ENCODE measurements around the gene LARP4B. TPM values are rescaled to one million over a fixed set of nuclear protein-coding genes. Genes with fewer than 3 reads are reported as not detected.

LARP4B gene
- total RNA-seq, 1 donor from 2014 or later = 33.1 TPM

- no peak overlapping the region for H3K4me3 ChIP-seq
- peaks cover 7% of the 10 kb centered on the region for H3K9me3 ChIP-seq (ENCODE audit: low read depth)
- Mint-ChIP-seq H3K36me3 (peaks cover 60% of the 10 kb centered on the region), H3K27me3 (ENCODE audit: insufficient read depth, low read depth) (no peaks in the 10 kb centered on the region), H3K4me3 (no peak overlapping the region), H3K9me3 (peaks cover 24% of the 10 kb centered on the region), H3K4me1 (peaks cover 3% of the 10 kb centered on the region), H3K27ac (no peak overlapping the region)
- no peak for TF ChIP-seq CTCF (IDR thresholded peaks at IDR 0.05)
- no peak for TF ChIP-seq EZH2 (IDR thresholded peaks at IDR 0.05)
- no peak for TF ChIP-seq EZH2phosphoT487 (IDR thresholded peaks at IDR 0.05)
- H3K4me1 ChIP-seq = peaks cover 7% of the 10 kb centered on the region
- H3K27ac ChIP-seq = no peak overlapping the region
- no peak overlapping the region for H3K4me2 ChIP-seq
- H3K27me3 ChIP-seq = no peaks in the 10 kb centered on the region
- H4K20me1 ChIP-seq (ENCODE audit: low read depth) = peaks cover 21% of the 10 kb centered on the region
- H3K9ac ChIP-seq = no peak overlapping the region
- peaks cover 89% of the 10 kb centered on the region for H3K79me2 ChIP-seq (ENCODE audit: low read depth)
- no peak overlapping the region for H2AFZ ChIP-seq (replicated peaks)
- no peak for DNase-seq (ENCODE audit: low spot score)
- no peaks in the 10 kb centered on the region for H3F3A ChIP-seq (ENCODE audit: low read depth)
- peaks cover 7% of the 10 kb centered on the region for H3K36me3 ChIP-seq
Observed at GRCh38 chr10:852386-852785, 79.1 kb downstream of the LARP4B start.

- Histone ChIP-seq H4K20me1 (ENCODE audit: low read depth) (peaks cover 17% of the 10 kb centered on the region), H3K27ac (no peak overlapping the region), H2AFZ (replicated peaks) (no peak overlapping the region), H3K4me1 (peaks cover 5% of the 10 kb centered on the region), H3K36me3 (peaks cover 7% of the 10 kb centered on the region), H3K4me3 (no peak overlapping the region), H3F3A (ENCODE audit: low read depth) (no peaks in the 10 kb centered on the region), H3K9ac (no peak overlapping the region), H3K27me3 (no peaks in the 10 kb centered on the region), H3K79me2 (ENCODE audit: low read depth) (peaks cover 94% of the 10 kb centered on the region), H3K4me2 (no peak overlapping the region), H3K9me3 (ENCODE audit: low read depth) (peaks cover 7% of the 10 kb centered on the region)
- Mint-ChIP-seq H3K4me3 (no peak overlapping the region), H3K4me1 (peaks cover 1% of the 10 kb centered on the region), H3K36me3 (peaks cover 64% of the 10 kb centered on the region), H3K27me3 (ENCODE audit: insufficient read depth, low read depth) (no peaks in the 10 kb centered on the region), H3K9me3 (peaks cover 24% of the 10 kb centered on the region), H3K27ac (no peak overlapping the region)
- DNase-seq (ENCODE audit: low spot score) = no peak
- TF ChIP-seq CTCF (IDR thresholded peaks at IDR 0.05) = no peak
- TF ChIP-seq EZH2phosphoT487 (IDR thresholded peaks at IDR 0.05) = no peak
- no peak for TF ChIP-seq EZH2 (IDR thresholded peaks at IDR 0.05)
Observed at GRCh38 chr10:851901-852300, 79.6 kb downstream of the LARP4B start.

- peaks cover 7% of the 10 kb centered on the region for H3K36me3 ChIP-seq
- Mint-ChIP-seq H3K27me3 (ENCODE audit: insufficient read depth, low read depth) (no peaks in the 10 kb centered on the region), H3K4me1 (no peaks in the 10 kb centered on the region)
Observed at GRCh38 chr10:850093-850492, 81.4 kb downstream of the LARP4B start.

More at GRCh38 chr10:850093-850492, 81.4 kb downstream of the LARP4B start:
- no peak for DNase-seq (ENCODE audit: low spot score)
- no peaks in the 10 kb centered on the region for H3K4me1 ChIP-seq
- H4K20me1 ChIP-seq (ENCODE audit: low read depth) = peaks cover 4% of the 10 kb centered on the region
- H3K4me2 ChIP-seq = no peak overlapping the region
- H3K4me3 Mint-ChIP-seq = no peak overlapping the region
- H3K9ac ChIP-seq = no peak overlapping the region
- H3K4me3 ChIP-seq = no peak overlapping the region
- H3K9me3 Mint-ChIP-seq = peaks cover 24% of the 10 kb centered on the region
- no peak for TF ChIP-seq EZH2 (IDR thresholded peaks at IDR 0.05)
- TF ChIP-seq CTCF (IDR thresholded peaks at IDR 0.05) = no peak
- no peak for TF ChIP-seq EZH2phosphoT487 (IDR thresholded peaks at IDR 0.05)
- H3K9me3 ChIP-seq (ENCODE audit: low read depth) = peaks cover 7% of the 10 kb centered on the region
- H3K36me3 Mint-ChIP-seq = peaks cover 62% of the 10 kb centered on the region
- no peak overlapping the region for H3K27ac ChIP-seq
- no peaks in the 10 kb centered on the region for H3F3A ChIP-seq (ENCODE audit: low read depth)
- no peaks in the 10 kb centered on the region for H3K27me3 ChIP-seq
- H2AFZ ChIP-seq (replicated peaks) = no peak overlapping the region
- no peak overlapping the region for H3K27ac Mint-ChIP-seq
- H3K79me2 ChIP-seq (ENCODE audit: low read depth) = peaks cover 98% of the 10 kb centered on the region

All from neural progenitor cell (in vitro differentiated cells).